PFSK-1 (cell line): ENCODE data around the gene PLA2R1.

ENCODE experiments used
- FOXP2 ChIP-seq: optimal IDR thresholded peaks from 2 replicates; pipeline ENCODE3; 2011; ENCODE audit warnings: borderline replicate concordance, control low read depth, inconsistent platforms; ENCODE audit not compliant: insufficient read depth; ENCODE audit errors: extremely low read length, extremely low read depth
- POLR2AphosphoS5 ChIP-seq: IDR thresholded peaks from 2 replicates; pipeline ENCODE4 v1.6.1; 2012; ENCODE audit warnings: low read depth, mild to moderate bottlenecking, control low read depth, low read length, moderate library complexity
- REST ChIP-seq, 2 experiments: IDR thresholded peaks; 2 replicates each; pipeline versions ENCODE4 v1.6.1 to v1.8.0; 2011 to 2012; ENCODE audit warnings: low read depth in 2 of 2, low read length in 2 of 2, control low read depth in 1 of 2, inconsistent platforms in 1 of 2, mild to moderate bottlenecking in 1 of 2, moderate library complexity in 1 of 2; ENCODE audit not compliant: insufficient read depth in 1 of 2
- TAF1 ChIP-seq: IDR thresholded peaks from 2 replicates; pipeline ENCODE4 v1.6.1; 2012; ENCODE audit warnings: low read length, control low read depth, borderline replicate concordance; ENCODE audit not compliant: insufficient read depth

GRCh38 chr2:160042054-160042453, 20.4 kb downstream of the PLA2R1 start:
- TF ChIP-seq TAF1 (no peak), POLR2AphosphoS5 (no peak), REST (IDR thresholded peaks at IDR 0.05; ENCODE audit: insufficient read depth in 1 of 2, low read depth in 2 of 2, low read length in 2 of 2) (no peak), FOXP2 (no peak)
